HG02884 (cell line): ENCODE results near the gene SBSN.

ENCODE experiments used
- ATAC-seq: cut with Tn5 transposase; IDR thresholded peaks from one replicate; pipeline ENCODE4 v1.9.1; 2021; ENCODE audit warnings: mild to moderate bottlenecking, moderate library complexity; ENCODE audit not compliant: unreplicated experiment

SBSN gene

DNA sequence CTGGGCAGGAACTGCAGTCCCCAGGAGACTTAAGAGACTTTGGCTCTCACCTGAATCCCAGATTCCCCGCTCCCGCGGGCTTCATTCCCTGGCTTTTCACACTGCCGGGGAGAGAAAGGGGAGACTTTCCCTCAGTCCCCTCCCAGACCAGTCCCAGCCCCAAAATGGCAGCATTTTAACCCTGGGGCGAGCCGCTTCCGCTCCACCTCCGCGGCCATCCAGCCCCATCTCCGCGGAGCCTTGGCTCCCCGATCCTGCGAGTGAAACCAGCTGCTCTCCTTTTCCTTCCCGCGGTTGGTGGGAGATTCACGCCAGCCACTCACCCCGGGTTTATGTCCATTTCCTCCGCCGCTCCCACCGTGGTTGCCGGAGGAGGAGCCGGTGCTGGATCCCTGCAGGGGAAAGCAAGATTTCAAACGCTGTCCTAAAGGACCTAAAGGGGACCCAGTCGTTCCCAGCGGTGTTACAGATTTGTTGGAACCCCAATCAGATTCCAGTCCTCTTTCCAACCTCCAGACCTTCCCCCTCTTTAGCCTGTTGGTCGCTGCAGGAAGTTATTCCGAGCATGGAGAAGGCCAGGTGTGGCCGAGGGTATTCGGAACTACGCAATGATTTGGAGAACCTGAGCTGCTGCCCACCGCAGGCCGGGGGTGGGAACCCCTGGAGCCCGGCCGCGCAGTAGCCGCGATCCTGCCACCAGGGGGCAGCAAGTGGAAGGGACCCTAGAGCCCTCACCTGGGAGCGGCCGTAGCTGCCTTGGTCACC lies 18.1 kb downstream of the SBSN start:
- no peak for ATAC-seq

DNA sequence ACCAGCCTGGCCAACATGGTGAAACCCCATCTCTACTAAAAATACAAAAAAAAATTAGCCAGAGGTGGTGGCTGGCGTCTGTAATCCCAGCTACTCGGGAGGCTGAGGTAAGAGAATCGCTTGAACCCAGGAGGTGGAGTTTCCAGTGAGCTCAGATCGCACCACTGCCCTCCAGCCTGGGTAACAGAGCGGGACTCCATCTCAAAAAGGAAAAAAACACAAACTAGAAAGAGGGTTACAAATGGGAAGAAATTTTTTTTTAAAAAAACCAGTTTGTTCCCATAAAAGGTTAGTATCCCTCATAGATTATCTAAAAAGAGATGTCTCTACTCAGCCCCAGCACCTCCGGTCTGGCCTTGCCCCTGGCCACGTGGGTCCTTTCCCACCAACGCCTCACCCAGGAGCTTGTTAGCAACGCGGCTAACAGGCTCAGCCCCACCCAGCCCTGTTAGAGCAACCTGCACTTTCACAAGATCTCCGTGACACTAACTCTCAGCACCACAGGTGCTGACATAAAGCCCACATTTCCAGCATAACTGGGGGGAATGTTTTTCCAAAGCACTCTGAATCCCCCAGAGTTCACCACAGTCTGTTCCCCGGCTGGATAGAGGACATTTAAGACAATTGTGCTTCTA lies 19.0 kb downstream of the SBSN start:
- no peak for ATAC-seq

DNA sequence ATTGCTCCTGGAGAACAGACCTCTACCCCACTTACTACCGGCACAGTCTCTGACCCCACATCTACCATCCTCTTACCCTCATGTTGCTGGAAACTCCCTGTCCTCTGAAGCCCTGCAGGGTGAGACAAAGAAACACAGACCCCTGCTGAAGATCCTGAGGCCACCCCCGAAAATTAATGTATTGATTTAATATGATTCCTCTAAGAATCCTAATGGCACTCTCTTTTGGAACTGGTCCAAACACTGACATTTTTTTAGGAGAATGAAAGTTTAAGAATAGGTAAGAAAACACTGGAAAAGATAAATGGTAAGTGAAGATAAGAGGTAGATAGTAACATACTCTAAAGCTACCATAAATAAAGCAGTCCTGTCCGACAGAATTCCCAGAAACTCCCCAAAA lies 20.0 kb downstream of the SBSN start:
- no peak for ATAC-seq

DNA sequence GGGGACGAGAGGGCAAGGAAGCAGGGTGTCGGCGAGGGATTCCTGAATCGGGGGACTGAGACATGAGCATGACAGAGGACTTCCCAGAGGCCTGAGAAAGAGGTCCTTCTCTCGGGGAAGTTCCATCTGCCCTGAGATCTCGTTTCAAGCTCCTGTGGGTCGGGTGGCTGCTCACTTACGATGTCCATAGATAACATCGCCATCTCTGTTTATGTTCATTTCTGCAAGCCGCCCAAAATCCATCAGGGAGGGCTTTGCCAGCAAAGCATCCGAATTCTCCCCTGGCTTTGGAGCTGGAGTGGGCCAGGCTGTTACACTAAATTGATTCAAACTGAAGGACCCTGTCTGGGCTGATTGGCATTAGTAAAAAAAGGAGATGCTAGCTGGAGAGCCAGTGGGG lies 20.6 kb downstream of the SBSN start:
- ATAC-seq = no peak

DNA sequence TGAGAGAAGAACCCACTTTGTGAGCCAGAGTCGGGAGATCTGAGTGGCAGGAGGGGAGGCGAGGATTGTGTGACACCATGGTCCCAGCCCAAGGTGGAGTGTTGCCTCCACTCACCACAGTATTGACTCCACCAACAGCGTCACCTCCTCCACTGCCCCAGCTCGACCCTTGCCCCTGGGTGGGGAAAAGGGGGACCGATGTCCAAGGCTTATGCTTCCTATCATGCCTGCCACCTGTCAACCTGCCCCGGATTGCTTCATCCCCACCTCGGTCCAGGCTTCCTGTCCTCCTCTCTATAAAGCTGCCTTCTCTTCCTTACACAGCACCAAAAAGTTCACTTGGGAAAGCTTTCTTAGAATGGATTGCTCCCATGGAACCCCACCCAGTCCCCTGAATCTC lies 22.1 kb downstream of the SBSN start:
- ATAC-seq = no peak

DNA sequence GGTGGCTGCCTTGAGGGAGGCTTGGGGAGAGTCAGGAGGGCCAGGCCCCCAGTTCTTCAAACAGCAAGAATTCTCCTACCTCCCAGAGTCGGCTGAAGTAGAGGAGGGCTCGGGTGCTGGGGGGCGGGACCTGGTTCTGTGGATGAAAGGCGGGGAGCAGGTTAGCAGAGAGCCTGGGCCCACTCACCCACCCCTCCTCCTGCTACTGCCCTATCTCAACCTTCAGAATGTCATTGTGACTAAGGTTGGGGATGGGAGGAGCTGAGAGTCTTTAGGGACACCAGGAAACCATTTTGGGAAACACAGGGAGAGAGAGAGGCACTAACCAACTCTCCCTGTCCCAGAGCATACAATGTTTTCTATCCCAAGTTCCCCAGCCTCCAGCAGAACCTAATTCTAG lies 25.4 kb downstream of the SBSN start:
- no peak for ATAC-seq

DNA sequence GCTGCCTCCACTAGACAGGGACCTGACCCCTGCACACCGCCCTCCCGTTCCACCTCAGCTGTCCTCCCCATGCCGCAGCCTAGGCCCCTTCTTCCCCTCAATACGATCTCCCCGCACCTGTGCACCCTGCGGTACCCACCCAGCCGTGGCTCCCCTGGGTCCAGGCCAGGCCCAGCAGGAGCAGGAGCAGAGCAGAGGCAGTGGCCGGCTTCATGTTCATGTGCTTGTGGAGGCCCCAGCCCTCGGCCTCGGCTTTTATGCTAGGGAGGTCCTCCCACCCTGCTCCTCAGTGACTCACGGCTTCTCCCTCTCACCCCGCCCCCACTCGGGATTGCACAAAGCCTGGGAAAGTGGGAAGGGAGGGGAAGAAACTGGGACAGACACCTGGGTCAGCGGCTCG lies 26.4 kb downstream of the SBSN start:
- ATAC-seq = no peak

DNA sequence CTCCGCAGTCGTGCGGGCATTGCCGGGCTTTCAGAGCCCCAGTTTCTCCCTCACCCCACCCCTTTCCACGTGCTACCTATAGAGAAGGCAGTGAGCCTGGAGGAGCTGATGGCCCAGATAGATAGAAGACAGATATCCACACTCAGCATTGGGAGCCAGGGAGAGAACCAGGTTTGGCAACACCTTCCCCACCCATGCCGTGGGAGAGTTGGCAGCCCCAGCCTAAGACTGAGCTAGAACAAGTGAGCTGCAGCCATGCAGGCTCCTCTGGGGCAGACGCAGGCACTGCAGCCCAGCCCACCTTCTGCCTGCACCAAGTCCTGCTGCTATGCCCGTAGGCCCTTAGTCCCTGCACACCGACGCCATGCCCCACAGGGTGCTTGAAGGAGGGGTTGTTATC lies 27.5 kb downstream of the SBSN start:
- ATAC-seq = no peak

DNA sequence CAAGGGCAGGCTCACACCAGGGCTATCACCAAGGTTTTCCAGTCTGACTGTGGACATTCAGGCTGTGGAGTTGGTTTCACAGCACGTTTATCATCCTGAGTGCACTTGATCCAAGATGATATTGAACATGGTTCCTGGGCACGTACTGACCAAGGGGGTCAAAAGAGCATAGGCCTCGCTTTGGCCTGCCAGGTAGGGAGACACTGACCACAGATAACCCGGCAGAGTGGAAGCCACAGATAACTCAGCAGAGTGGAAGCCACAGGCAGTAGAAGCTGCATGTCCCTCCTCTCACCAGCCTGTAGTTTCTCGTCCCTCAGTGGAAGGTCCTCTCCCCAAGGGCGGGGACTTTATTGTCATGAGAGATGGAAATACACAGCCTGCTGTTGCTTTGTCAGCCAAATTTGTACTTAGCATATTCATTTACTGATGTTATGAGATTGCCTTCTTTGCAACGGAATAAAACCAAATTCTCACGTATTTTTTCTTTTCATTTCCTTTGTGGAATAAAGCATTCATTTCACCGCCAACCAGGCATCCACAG lies 29.1 kb downstream of the SBSN start:
- ATAC-seq = no peak

DNA sequence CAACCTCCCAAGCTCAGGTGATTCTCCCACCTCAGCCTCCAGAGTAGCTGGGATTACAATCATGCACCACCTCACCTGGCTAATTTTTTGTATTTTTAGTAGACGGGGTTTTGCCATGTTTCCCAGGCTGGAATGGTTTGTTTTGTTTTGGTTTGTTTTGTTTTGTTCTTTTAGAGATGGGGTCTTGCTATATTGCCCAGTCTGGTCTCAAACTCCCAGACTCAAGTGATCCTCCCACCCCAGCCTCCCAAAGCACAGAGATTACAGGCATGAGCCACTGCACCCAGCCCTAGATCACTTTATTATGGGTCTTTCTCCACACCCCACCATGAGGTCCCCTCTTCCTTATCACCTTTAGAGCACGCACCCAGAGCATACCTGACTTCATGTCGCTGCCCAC lies 29.9 kb downstream of the SBSN start:
- ATAC-seq = no peak

DNA sequence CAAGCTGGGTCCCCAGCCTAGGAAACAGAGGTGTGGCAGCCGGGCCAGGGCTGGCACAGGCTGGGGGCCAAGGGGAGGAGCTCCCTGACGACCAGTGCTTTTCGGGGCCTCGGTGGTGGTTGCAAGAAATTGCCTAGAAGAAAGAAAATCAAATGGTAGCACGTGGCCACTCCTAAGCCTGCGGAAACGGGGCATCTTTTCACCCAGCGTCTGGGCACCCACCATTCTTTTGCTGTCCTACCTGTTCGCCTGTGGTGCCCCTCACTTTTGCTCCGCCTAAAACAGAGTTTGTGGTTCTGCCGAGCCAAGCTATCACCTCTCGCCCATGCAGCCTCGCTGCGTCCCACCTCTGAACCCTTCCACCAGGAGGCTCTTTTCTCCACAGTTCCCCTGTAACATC lies 30.7 kb downstream of the SBSN start:
- ATAC-seq = no peak

DNA sequence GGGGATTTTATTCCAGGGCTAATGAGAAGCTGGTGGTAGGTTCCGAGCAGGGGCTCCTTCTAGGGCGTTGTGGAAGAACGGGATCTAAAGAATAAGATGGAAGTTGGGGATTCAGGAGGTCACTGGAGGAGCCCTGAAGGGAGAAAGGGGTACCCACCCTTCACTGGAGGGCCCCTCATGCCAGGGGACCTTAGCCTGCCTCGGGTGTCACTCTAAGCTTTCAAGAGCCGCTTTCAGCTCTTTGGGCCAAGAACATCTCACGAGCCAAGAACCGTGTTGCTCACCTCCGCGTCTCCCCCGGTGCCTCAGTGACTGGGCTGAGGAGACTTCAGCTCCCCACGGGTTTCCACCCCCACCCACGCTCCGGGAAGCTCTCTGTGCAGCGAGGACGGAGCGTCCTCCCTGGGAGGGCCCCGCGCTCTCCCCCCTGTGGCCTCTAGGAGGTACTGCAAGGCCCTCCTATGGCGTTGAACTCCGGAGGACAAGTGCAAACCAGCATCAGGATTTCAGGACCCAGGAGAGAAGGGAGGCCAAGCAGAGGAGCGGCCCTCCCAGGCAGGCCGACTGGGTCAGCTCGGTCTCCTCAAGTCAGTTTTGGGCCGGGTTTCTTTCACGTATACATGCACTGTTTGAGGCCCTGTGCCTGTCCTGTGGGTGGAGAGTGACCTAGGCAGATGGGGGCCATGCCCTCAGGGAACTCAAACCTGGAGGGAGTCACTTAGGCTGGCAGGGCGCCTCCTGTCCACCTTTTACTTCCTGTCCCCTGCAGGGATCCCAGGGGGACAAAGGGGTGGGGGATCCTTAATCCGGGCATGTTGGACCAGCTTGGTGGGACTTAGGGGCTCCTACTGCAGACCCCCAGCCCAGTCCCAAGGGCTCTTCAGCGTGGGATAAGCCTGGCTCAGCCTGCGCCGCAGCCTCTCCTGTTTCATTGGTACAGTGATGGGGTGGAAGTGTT lies 32.7 kb downstream of the SBSN start:
- ATAC-seq = no peak

DNA sequence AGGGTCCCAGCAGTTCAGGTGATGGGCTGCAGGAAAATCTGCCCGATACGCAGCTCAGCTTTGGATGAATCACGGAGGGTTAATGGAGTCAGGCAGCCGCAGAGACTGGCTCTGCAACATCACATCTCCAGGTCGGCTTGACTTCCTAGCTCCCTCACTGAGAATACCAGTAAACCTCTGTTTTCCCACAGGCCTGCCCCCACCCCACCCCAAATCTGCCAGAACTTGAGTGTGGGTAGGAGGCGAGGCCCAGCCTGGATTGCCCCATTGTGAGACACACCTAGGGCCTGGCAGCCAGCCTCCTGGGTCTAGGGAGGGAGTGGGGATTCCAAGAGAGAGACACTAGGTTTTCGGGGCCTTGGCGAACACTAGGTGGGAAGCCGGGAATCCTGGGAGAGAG lies 34.1 kb downstream of the SBSN start:
- ATAC-seq = no peak

DNA sequence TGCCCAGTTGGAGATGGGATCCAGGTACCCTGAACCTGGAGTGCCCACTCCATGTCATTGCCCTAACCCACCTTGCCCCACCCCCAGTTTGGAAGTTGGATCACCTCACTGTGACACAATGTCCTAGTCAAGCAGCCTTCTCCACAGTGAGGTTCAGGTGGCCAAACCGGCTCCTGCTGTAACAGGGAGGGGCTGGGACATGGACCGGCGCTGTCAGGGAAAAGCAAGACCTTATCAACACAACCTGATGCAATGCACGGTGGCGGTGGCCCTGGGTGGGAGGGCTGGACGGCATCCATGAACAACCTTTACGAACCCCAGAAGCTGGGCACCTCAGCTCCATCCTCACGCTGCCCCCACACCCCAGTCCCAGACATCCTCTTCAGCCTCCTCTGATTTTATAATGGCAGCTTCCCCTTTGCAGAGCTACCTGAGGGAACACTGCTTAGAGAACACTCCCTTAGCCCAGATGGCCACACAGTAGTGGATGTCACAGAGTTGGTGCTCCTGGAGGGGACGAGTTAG lies 36.2 kb downstream of the SBSN start:
- no peak for ATAC-seq

DNA sequence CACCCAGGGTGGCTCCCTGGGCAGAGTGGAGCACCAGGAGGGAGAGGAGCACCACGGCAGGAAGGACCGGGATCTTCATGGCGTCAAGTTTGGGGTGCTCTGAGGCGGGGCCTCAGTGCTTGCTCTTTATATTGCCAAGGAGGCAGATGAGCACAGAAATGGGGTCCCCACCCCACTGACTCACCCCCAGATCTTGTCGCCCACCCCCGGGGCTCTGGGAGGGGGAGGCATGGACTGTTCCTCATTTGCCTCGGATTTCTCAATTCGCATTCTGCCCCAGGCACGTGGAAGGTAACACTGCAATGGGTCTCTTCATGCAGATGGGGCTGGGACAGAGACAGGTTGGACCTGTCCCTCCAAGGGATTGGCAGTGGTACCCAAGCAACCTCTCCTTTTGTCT lies 37.7 kb downstream of the SBSN start, which contains the start of gene KRTDAP:
TSS of gene KRTDAP (minus strand) at position 101 of the 400 bp plus-strand sequence. CDS start at position 79, 22 bp downstream.
- ATAC-seq = no peak

DNA sequence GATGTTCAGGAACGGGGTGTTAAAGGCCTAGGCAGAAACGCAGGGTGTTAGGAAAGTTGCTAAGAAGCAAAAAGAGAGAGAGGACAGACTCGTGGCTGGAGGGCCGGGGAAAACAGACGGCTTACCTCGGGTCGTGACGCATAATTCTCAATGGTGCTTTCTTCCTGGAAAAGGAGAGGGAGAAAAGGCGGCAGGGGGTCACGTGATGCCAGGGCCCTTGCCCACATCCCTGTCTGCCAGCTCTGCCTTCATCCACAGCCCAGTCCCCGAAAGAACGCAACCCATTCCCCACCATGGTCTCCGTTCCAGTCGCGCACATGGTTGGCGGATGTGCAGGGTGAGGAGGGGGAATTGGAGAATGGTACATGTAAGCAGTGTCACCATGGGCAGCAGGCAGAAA lies 39.4 kb downstream of the SBSN start:
- no peak for ATAC-seq

DNA sequence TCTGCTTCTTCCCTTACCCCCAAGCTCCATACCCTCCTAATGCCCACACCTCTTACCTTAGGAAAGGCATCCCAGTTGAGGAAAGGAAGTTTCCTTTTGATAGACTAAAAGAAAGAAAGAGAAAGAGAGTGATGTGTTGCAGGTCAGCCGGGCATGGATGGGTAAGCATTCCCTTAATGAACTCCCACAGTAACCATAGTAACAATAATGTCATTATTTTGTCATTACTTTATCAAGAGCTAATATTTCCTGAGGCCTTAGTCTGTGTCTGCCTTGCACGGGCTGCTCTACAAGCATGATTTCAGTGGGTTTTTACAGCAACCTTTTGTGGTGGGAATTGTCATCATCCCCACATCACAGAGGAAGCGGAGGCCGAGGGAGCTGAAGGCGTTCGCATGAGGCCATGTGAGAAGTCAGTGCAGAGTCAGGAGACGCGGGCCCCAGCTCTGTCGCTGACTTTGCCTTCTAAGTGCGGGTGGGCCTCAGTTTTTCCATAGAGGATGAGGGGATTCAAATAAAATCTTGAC lies 40.4 kb downstream of the SBSN start:
- ATAC-seq = no peak

DNA sequence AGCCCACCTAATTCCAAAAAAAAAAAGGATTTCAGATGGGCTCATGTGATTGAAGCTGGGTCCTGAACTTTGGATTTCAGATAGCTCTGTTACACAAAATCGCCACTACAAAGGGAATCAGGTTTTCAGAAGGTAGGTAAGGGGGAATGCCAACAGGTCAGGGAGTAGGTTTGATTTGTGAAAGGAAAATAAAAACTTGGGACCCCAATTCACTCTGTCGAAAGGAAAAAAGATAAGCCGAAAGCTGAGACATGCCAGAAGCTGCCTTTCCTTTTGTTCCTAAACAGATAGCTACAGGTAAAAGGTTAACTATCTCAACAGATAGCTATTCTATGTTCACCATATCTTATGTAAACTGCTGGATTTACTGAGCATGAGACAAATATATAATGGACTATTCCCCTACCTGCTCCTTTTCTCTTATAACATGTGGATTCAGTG lies 41.8 kb downstream of the SBSN start:
- no peak for ATAC-seq

DNA sequence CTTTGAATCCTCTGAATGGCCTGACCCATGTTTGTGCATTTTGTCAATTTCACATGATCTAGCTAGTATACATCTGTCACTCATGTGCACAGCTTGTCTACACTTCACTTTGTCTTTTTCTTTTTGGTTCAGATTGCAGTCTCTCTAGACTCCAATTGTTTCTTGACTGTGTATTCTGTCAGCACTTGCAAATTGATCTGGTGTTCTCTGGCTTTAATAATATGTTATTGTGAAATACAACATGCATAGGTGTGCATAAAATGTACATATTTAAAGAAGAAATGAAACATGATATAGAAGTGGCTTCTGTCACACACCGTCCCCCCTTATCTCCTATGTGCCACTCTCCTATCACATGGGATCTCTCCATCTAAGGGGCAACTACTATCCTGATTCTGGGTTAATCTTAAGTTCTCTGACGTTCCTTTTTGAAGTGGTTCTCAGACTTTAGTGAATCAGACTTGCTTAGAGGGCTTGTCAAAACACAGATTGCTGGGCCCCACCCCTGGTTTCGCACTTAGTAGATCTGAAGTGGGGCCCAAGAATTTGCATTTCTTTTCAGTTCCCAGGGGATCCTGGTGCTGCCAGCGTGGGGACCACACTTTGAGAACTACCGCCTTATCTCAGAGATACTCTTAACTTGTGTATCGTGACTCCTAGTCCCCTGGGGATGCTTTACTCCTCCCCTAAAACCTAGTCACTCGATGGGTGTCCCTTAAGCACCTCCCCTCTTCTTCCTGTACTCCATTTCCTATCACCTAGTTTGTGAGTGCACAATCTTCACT lies 43.7 kb downstream of the SBSN start:
- ATAC-seq = no peak

DNA sequence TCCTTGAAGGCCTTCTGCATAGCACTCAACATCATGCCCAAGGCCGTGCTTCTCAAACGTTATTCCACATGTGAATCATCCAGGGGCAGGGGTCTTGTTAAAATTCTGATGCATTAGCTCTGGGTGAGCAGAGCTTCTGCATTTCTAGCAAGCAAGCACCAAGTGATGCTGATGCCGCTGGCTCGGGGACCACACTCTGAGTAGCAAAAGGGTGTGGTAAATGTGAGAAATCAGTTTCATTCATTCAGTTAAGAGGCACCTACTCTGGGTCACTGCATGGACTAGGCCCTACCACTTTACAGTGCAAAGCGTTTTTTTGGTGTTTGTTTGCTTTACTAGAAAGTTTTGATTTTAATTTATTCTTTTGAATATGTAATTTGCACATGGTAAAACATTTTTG lies 45.0 kb downstream of the SBSN start:
- ATAC-seq = no peak
